ENCODE measurements around the gene SUPT7L.

The SUPT7L gene, protein sequence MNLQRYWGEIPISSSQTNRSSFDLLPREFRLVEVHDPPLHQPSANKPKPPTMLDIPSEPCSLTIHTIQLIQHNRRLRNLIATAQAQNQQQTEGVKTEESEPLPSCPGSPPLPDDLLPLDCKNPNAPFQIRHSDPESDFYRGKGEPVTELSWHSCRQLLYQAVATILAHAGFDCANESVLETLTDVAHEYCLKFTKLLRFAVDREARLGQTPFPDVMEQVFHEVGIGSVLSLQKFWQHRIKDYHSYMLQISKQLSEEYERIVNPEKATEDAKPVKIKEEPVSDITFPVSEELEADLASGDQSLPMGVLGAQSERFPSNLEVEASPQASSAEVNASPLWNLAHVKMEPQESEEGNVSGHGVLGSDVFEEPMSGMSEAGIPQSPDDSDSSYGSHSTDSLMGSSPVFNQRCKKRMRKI

DNA sequence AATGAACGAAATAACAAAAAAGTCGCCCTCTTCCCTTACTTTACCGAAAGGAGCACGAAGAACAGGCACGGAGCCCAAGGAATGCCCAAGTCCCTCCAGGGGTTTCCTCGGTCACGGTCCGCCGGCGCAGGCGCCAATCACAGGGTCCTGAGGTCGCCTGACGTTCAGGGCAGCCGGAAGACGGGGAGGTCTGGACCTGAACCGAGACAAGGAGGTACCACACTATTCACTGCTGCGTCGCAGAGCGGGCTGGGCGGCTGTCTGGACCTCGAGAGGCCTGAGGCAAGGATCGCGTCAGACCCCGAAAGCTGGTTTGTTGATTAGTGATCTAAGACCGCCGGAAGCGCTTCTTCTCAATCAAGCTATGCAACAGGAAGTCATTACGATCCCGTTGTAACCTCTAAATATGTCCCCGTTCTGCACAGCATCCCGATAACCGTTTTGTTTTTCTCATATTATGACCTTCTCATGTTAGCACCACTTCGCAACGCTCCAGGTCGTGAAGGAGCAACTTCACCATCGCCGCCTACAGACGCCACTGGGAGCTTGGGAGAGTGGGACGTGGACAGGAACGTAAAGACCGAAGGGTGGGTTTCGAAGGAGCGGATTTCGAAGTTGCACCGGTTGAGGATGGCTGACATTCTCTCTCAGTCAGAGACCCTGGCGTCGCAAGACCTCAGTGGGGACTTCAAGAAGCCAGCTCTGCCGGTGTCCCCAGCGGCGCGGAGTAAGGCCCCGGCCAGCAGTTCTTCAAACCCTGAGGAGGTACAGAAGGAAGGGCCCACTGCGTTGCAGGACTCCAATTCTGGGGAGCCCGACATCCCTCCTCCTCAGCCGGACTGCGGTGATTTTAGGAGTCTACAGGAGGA, at the start of gene SUPT7L, which contains the start of gene SLC4A1AP:
Gene SUPT7L (minus strand): TSS at position 330 of the 869 bp plus-strand sequence. CDS start 1,422 bp downstream, outside the sequence.
Gene SLC4A1AP (plus strand): TSS at position 605 of the 869 bp plus-strand sequence. CDS start 26 bp downstream, at position 631.
- DNase-seq (ENCODE audit: low read depth): peak; percentile 80

DNA sequence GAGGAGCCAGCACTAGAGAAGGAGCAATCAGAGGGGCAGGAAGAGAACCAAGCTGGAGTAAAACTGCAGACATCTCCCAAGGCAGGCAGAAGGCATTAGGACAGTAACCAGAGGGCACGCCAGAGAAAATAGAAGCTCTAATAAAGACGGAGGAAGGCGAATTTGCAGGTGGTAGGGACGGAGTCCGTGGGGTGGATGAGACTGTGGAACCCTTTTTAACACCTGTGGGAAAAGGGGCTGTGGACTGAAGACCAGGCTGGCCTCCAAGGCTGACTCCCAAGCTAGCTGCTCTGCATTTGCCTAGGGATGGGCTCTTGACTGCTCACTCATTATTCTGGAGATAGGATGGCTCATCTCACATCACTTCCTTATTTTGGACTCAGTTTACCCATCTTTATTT, 49.8 kb upstream of the SUPT7L start:
- DNase-seq (ENCODE audit: low read depth): no peak

DNA sequence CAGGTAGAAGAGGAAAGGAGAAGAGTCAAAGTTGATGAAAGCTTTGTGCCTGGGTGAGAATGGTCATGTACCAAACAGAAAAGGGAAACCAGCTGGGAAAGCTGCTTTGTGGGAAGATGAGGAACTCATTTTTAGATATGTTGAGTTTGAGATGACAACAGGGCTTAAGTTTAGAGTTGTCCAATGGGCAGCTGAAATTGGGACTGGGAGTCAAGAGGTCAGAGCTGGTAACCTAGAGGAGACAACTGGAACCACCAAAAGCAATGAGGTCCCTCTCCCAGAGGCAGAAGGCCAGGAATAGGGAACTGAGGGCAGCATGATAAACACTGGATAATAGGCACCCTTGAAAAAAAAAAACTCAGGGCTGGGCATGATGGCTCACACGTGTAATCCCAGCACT, 49.1 kb upstream of the SUPT7L start:
- no peak for DNase-seq (ENCODE audit: low read depth)

DNA sequence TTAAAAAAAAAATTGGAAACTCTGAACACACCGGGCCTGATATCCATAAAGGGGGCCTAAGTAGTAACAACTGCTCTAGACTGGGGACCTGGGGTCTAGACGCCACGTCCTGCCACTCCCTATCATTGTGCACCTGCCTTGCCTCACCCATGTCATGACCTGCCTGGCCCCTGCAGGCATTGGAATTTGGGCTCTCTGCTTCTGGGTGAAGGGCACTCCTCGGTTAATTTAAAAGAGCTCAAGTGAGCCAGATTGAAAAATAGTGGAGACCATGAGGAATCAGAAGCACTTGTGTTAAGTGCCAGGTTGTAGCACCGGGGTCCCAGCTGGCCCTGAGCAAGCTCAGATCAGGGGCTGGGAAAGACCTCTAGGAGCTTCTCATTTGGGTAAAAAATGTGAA, 48.4 kb upstream of the SUPT7L start:
- DNase-seq (ENCODE audit: low read depth): no peak

DNA sequence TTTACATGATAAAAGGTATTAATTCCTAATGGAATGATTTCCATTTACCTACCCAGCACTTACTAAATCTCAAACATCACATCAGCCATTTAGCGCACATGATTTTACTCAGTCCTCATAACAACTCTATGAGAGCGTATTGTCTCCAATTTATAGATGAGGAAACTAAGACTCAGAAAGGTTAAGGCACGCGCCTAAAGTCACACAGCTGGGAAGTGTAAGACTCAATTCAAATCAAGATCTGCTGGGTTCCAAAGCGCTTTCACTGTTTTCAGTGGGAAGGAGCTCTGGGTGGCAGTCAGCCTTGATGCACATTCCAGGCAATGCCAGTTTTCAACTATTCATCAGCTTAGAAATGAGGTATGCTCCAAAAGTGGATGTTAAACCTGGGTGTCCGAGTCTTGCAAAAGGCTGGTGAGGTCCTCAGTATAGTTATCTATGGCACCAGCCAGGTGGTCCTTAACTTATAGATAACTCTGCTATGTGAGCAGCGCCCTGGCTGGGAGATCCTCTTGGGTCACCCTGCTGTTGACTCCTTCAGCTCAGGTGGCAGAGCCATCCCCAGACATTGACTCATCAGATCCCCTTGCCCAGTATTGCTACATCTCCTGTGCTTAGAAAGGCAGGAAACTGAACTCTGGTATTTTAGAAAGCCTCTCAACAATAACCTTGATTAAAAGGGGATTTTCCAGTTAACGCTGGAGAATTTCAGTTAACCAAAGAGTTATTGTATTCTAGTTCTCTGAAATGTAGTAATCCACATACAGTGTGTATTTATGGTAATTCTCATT, 47.4 kb upstream of the SUPT7L start:
- no peak for DNase-seq (ENCODE audit: low read depth)

DNA sequence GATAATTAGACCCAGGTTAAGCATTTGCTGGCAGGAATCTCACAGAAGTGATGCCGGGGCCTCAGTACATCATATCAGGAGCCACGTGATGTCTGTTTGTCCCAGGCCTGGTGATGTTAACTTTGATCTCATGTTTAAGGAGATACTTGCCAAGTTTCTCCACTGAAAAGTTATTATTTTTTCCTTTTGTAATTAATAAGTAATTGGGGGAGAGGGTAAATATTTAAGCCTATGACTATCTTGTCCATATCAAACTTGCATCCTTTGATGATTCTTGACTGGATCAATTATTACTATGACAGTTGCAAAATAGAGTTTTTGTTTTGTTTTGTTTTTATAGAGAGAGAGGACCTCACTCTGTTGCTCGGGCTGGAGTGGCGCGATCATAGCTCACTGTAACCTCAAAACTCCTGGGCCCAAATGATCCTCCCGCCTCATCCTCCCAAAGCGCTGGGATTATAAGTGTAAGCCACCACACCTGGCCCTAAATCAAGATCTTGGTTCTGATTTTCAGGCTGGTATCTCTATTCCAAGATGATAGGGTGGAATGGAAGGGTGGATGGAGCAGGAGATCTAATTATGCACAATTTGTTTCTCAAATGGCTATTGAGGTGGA, 46.7 kb upstream of the SUPT7L start:
- no peak for DNase-seq (ENCODE audit: low read depth)

DNA sequence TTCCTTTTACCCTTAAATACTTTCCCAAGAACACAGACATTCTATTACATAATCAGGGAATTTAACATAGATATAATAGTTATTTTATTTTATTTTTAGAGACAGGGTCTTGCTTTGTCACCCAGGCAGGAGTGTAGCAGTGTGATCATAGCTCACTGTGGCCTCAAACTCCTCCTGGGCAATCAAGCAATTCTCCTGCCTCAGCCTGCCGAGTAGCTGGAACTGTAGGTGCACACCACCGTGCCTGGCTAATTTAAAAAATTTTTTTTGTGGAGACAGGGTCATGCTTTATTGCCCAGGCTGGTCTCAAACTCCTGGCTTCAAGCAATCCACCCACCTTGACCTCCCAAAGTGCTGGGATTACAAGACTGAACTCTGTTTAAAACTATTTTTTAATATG, 45.9 kb upstream of the SUPT7L start:
- DNase-seq (ENCODE audit: low read depth): no peak

DNA sequence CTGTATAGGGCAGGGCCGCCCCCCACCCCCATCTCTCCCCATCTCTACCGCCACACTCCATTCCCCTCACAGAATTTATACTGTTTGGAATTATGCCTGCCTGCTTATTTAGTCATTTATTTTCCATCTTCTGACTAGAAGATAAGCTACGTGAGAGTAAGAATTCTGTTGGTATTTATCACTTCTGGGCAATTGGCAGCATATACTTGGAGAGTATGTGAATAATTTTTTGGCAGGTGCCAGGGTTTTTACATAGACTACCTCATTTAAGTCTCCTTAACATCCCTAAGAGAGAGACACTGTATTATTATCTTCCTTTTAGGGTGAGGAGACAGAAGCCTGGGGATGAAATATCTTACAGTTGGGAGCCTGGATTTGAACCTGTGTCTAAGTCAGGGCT, 45.3 kb upstream of the SUPT7L start:
- no peak for DNase-seq (ENCODE audit: low read depth)

DNA sequence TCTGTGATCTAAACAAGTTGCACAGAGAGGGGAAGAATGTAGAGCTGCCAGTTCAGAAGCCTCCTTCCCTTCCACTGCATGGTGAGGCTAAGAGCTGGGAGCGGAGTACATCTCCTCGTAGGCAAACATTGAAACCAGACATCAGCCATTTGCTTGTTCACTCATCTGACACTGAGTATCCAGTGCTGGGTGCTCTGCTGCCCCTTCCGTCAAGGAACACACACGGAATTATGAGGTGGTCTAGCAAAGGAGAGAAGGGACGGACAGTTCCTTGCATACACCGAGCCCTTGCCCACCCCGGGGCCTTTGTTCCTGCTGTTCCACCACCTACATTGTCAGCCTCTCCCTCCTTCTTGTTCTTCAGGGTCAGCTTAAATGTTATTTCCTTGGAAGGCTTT, 44.8 kb upstream of the SUPT7L start:
- no peak for DNase-seq (ENCODE audit: low read depth)

DNA sequence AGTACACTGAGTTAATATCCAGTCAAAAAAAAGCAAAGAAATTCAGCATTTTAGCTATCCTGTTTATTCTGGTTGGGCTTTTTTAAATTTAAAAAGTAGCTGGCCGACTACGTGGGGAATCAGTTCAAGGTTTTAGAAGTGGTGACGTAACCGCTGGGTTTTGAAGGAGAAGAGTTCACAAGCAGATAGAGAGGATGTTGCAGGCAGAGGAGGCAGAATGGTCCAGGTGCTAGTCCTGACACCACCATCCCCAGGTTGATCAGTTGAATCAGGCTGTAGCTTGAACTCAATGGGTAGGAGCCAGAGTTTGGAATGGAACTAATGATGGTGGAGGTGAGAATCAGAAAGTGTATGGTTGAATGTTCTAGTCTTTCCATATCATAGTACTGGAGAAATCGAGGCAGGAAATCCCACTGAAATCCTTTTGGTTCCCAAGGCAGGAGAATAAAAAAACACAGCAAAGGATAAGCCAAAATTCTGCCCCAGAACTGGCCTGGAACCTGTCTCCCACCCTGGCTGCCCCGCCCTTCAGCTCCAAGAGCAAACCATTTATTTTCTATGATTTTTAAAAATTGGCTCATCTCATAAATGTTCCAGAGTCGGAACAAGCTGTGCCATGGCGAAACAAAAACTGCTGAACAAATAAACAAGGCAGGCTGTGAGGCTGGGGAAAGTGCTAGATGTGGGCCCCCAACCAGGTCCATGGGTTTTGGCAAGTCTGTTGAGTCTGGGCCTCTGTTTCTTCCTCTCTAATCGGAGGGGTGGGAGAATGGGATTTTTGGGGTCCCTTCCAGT, 44.2 kb upstream of the SUPT7L start:
- peak; percentile 24 for DNase-seq (ENCODE audit: low read depth)

DNA sequence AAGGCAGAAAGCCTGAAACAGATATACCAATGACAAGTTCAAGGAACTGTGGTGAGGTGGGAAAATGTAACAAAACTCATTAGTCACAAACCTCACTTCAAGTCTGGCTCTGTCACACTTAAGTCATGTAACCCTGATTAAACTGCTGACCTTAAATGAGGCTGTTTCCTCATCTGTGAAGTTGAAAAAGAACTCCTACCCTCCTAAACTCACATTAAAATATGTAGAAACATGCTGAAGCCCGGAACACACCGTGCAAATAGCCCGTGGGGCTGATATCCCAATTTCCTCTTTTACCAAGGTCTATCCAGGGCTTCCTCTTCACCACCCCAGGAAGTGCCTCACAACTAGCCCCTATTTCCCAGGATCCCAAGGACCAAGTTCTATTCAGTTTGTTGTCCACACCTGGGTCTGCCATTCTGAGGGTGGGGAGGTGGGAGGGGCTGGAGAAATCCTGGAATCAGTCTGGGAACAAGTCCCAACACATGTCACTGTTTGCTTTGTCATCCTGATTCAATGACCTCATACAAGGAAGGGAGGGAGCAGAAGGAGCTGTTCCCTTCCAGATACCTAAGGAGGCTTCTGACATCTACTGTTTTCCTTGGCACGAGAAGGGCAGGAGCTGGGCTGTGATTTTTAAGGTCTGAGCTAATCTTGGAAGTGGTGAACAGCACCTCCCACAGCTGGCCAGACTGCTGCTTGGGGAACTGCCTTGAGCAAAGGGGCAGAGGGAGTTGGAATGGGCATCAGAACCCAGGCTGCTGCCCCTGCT, 42.6 kb upstream of the SUPT7L start:
- DNase-seq (ENCODE audit: low read depth): peak; percentile 79

DNA sequence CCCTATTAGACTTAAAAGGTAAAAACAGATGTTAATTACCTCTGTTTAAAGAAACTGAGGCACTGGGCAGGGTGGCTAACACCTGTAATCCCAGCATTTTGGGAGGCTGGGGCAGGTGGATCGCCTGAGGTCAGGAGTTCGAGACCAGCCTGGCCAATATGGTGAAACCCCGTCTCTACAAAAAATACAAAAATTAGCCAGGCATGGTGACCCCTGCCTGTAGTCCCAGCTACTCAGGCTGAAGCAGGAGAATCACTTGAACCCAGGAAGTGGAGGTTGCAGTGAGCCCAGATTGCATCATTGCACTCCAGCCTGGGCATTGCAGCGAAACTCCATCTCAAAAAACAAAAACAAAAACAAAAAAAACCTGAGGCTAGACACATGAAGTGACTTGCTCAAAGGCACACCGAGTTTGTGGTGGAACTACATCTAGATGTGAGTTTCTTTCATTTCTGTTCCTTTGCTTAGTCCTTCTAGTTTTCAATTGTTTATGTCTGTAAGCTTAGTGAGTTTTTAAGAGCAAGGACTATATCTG, 41.0 kb upstream of the SUPT7L start:
- DNase-seq (ENCODE audit: low read depth): no peak

DNA sequence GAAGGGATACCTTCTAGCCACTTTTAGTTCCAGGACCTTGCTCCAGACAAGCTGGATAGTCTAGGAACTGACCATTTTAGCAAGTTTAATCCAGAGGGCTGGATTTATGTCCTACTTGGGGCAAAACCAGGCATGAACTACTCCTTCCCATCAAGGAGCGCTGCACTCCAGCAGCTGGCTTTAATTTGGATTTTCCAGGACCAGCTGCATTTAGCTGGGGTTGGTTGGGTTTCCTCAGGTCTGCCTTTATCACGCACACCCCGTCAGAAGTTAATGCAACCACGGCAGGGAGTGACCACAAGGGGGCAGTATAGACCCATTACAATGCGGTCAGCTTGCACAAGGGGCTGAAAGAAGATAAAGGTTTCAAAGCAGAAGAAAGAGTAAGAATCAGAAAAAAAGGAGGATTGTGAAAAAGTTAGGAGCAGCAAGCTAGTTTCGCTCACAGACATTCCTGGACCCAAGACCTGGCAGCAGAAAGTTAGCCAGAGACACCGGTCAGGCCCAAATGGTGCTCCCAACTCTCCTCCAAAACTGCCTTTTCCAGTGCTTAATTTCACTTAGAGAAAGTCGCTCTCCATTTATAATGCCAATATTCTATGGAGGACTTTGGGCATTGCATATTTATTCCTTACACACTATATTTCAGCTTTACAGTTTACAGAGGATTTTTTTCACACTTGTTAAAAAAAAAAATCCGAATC, 40.4 kb upstream of the SUPT7L start:
- DNase-seq (ENCODE audit: low read depth): peak; percentile 83

DNA sequence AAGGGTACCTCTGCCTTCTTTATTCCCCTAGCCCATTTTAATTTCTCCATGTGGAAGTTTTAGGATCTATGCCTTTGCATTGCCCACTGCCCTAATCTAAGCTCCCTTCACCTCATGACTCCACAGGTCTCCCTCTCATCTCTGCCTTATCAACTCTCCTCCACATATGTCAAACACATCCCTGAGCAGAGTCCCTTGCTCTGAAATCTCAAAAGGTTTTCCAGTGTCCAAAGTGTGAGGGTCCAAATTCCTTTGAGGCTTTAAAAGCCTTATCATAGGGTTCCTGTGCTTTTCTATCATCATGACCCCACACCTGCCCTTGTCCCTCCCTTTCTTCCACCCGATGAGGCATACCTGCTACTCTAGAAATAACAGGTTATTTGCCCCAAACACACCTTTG, 38.9 kb upstream of the SUPT7L start:
- no peak for DNase-seq (ENCODE audit: low read depth)

DNA sequence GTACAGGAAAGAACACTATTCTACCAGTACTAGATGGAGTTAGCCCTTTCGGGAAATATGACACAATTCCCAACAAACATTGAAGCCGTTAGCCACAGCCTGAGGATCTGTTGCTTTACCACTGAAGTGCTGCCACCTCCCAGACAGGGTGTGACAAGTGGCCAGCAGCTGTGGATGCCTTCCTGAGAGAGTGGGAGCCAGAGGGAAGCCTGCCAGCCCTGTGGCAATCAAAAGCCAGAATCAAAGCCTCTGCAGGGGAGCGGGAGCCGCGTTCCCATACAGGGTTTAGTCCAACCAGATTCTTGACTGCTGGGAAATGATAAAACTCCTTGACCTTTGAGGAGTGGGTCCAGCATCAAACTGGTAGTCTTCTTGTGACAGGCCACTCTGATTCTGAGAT, 38.3 kb upstream of the SUPT7L start:
- no peak for DNase-seq (ENCODE audit: low read depth)

DNA sequence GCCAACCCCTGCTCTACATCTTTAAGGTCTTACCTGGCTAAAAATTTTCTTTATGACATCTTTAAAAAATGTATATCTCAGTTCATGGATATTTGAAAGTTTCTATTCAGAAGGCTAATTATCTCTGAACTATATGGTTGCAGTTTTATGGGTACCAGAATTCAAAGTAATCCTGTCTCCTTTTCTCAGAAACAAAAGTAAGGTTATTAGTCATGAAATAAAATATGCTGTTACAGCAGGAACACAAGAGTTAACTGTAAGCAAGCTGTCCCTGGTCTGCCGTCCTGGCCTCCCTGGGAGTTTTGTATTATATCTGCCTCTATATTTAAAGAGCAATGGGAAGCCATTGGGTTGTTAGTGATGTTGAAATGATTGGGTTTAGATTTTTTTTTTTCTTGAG, 34.2 kb upstream of the SUPT7L start:
- DNase-seq (ENCODE audit: low read depth): no peak

DNA sequence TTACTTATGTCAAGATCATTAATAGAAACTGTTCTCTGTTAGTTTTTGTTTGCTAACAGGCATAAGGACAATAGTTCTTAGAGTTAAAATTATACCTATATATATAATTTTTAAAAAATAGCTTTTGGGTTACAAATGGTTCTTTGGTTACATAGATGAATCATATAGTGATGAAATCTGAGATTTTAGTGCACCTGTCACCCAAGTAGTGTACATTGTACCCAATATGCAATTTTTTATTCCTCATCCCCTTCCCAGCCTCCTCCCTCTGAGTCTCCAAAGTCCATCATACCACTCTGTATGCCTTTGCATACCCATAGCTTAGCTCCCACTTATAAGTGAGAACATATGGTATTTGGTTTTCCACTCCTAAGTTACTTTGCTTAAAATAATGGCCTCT, 26.6 kb upstream of the SUPT7L start:
- DNase-seq (ENCODE audit: low read depth): no peak

DNA sequence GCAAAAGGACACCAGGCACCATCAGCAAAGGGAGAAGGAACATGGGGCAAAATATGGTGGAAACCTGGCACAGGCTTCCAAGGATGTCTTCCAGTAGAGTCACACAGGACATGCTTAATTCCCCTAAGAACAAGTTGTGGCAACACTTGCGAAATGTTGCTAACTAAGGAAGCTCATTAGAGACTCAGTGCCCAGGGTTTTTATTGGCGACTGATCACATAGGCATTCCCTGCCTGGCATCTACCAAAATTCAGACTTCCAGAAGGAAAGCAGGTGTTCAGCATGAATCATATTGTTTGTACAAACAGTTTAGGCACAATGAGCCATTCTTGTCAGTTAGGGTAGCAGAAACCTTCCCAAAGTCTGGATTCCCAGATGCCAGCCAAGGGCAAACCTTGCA, 26.0 kb upstream of the SUPT7L start:
- no peak for DNase-seq (ENCODE audit: low read depth)

DNA sequence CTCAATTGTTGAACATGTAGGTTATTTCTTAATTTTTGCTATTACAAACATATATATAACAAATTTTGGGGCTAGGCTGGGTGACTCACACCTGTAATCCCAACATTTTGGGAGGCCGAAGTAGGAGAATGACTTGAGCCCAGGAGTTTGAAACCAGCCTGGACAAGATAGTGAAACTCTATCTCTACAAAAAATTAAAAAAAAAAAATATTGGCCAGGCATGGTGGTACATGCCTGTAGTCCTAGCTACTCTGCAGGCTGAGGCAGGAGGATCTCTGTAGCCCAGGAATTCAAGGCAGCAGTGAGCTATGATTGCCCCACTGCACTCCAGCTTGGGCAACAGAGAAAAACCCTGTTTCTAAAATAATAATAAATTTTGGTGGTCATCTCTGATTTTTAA, 23.8 kb upstream of the SUPT7L start:
- DNase-seq (ENCODE audit: low read depth): no peak
